Skeletal muscle tissue (tissue), 1 donor: ENCODE data around the gene CTXND1. TPM values are rescaled to one million over a fixed set of nuclear protein-coding genes. Genes with fewer than 3 reads are reported as not detected.

Experiments
- total RNA-seq: library from RNA; depleted of rRNA; stranded (reverse); fragments of >200 nt; gene quantifications from one replicate; pipeline ENCODE4 v1.2.3, GENCODE V29; 2014

Gene CTXND1
- total RNA-seq, 1 donor from 2014 or later = 0.52 TPM

Other genes with a start within 250 kb of the CTXND1 start
- 164 TPM for gene ZFAND6, start 192.5 kb downstream of the CTXND1 start, total RNA-seq
- 13.6 TPM for gene FAH, start 99.2 kb downstream of the CTXND1 start, total RNA-seq
- 2.1 TPM for gene ARNT2, start 152.2 kb upstream of the CTXND1 start, total RNA-seq